22Rv1 (cell line): ENCODE results near the gene TBC1D2.
"Not testable (repeated sequence)": the region's sequence is repeated elsewhere in the genome, so short reads cannot be mapped to it uniquely, and the experiment has no call there.

Source experiments
- H3K27ac ChIP-seq: fragments of 450-650 bp; 2 replicates; pipeline ENCODE4 v1.5.1; 2017
- ZFX ChIP-seq: fragments of 450-650 bp; IDR thresholded peaks from 2 replicates; pipeline ENCODE4 v1.6.1; 2017; ENCODE audit warnings: antibody characterized with exemption, borderline replicate concordance
- TF ChIP-seq, protein P1 (sequence below): fragments of 450-650 bp; IDR thresholded peaks from 2 replicates; pipeline ENCODE4 v1.5.1; 2017; ENCODE audit warnings: mild to moderate bottlenecking

TBC1D2 gene

DNA sequence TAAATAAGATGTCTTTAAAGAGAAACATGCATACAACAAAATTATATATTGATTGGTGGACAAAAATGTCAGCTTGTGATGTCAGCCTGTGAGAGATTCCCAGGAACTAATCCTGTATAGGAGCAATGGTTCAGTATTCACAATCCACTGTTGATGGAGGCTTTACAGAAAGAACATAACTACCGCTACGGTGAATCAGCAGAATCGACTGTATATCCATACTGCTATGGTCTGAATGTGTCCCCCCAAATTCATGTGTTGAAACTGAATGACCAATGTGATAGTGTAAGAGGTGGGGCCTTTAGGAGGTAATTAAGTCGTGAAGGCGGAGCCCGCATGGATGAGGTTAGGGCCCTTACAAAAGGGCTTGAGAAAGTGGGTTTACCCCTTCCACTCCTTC is 40.4 kb upstream of the TBC1D2 start:
- no peak for TF ChIP-seq ZFX
- TF ChIP-seq, protein P1, sequence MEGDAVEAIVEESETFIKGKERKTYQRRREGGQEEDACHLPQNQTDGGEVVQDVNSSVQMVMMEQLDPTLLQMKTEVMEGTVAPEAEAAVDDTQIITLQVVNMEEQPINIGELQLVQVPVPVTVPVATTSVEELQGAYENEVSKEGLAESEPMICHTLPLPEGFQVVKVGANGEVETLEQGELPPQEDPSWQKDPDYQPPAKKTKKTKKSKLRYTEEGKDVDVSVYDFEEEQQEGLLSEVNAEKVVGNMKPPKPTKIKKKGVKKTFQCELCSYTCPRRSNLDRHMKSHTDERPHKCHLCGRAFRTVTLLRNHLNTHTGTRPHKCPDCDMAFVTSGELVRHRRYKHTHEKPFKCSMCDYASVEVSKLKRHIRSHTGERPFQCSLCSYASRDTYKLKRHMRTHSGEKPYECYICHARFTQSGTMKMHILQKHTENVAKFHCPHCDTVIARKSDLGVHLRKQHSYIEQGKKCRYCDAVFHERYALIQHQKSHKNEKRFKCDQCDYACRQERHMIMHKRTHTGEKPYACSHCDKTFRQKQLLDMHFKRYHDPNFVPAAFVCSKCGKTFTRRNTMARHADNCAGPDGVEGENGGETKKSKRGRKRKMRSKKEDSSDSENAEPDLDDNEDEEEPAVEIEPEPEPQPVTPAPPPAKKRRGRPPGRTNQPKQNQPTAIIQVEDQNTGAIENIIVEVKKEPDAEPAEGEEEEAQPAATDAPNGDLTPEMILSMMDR = no peak
- no peak overlapping the region for H3K27ac ChIP-seq

DNA sequence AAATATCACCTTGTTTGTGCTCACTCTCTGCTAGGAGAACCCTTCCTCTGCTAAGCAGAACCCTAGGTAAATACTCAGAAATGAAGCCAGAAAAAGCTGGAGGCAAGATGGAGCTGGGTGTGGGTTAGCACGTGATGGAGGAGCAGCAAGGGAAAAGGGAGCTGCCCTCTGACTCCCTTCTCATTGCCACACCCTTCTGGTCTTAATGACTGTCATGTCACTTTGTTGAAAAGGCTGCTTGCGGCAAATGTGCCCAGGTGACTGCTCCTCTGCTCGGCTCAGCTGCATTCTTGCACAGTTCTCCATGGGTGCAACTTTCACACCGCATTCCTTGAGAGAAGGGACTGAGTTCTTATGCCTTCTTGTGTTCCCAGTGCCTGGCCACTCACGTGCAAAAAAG is 36.4 kb upstream of the TBC1D2 start:
- no peak overlapping the region for H3K27ac ChIP-seq
- no peak for TF ChIP-seq ZFX

DNA sequence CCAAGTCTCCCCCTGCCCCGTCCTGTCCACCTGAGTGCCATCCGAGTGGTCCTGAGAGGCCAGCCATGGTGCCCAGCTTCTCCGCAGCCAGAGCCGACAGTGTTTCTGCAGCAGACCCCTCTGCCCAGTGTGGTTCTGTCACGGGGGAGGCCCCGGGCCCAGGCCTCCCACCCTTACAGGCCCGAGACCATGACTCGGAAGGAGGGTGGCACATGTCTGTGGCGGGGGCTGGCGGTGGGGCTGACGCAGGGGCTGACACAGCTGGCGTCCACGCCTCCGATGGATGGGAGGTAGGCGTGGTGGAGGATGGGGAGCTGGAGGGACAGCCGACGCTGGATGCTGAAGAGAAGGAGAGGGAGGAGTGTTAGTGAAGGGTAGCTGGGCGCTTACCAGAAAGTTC is 35.0 kb upstream of the TBC1D2 start:
- no peak overlapping the region for H3K27ac ChIP-seq
- TF ChIP-seq ZFX = no peak

DNA sequence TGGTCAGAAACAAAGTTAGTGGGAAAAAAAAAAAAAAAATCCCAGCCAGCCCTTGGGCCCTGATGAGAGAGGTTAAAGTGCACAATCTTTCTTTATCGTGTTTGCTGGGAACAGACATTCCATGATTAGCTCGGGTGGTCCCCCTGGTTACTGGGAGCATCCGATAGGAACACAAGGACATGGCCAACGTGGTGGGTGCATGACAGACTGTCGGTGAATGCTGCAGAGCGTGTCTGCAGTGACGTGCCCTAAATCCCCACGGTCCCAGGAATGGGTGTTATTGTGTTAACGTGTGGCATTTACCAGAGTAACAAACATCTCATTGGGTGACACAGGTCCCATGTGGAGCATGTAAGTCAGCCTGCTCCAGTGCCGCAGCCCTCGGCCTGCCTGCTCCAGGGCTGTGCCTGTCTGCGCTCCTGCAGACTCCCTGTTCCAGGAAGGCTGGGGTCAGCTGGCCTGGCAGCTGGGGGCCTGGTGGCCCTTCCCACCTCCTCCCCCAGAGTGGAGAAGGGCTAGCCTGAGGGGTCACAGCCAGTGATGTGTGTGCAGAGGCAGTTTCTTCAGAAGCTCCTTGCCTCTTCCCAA is 34.3 kb upstream of the TBC1D2 start:
- no peak for TF ChIP-seq ZFX
- TF ChIP-seq, protein P1 = no peak
- no peak overlapping the region for H3K27ac ChIP-seq

DNA sequence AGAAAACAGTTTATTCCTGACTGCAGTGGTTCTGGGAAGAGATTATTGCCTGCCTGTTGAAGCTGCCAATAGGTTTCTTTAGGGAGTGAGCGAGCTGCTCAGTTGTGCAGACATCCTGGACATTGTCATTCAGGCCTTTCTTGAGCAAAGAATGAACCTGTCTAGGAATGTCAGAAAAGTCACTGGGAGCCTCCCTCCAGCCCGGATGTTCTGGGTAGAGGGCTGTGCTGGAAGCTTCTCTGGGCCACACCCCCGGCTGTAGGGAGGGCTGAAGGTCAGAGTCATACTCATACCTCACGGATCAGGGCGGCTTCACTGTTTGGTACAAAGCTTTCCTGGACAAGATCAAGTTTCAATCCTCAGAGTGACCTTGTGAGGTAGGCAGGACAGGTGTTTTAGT is 33.4 kb upstream of the TBC1D2 start:
- TF ChIP-seq, protein P1 = no peak
- TF ChIP-seq ZFX = no peak
- no peak overlapping the region for H3K27ac ChIP-seq

DNA sequence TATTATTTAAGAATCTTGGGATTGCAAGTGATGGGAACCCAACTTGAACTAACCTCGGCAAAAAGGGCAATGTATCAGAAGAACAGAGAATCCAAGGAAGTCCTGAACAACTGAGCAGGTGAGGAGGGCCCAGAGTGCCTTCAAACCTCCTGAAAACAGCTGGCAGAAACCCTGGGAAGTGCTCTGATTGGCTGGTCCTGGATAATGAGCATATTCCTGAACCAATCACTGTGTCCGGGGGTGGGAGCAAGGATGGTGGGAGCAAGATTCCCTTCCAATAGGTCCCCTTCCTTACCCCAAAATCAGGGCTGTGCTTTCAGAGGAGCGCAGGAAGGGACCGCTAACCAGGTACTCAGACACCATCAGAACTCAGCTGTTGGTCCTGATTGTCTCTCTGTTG is 31.9 kb upstream of the TBC1D2 start:
- TF ChIP-seq, protein P1 = no peak
- no peak for TF ChIP-seq ZFX
- H3K27ac ChIP-seq = no peak overlapping the region

DNA sequence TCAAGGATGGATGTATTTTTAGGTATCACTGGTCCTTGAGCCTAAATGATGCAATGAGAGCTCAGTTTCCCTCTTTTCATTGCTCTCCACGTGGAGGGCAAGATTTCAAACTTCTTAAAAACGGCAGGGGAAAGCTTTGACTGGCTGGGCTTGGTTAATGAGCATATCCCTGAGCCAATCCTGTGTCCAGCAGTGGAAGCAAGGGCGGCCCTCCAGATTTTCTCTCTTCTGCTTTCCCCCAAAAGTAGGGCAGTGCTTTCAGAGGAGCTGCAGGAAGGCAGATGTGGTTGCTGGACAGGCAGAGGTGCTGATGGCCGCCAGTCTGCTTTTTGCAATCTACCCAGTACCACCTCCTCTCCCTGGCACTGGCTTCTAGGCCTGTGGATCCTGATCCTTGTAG is 30.0 kb upstream of the TBC1D2 start:
- H3K27ac ChIP-seq = no peak overlapping the region
- TF ChIP-seq, protein P1 = no peak
- TF ChIP-seq ZFX = no peak

DNA sequence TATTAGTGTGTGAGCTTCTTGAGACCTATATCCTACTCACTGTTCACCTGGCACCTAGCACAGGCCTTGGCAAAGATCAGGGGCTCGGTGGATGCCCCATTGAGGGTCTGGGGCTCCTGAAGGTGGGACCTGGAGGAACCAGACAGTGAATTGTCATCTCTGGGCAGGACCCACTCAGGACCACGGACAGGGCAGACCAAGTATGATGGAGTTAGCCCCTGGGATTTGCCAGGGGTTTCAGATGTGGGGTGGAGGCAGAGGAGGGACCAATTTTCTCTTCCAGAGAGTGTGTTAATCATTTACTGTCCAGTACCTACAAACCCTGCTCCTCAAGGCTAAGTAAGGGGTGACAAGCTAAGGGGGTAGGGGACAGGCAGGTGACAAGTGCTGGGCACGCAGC is 29.3 kb upstream of the TBC1D2 start:
- TF ChIP-seq ZFX = no peak
- TF ChIP-seq, protein P1 = no peak
- no peak overlapping the region for H3K27ac ChIP-seq

DNA sequence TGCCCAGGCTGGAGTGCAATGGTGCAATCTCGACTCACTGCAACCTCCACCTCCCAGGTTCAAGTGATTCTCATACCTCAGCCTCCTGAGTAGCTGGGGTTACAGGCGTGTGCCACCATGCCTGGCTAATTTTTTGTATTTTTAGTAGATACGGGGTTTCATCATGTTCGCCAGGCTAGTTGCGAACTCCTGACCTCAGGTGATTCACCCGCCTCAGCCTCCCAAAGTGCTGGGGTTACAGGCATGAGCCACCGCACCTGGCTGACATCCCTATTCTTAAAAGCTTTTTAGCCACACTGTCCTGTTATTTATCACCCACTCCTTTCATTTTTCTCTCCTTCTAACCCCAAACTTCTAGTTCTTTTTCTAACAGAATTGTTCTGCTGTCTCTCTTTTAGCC is 27.7 kb upstream of the TBC1D2 start:
- H3K27ac ChIP-seq = not testable (repeated sequence)
